ENCODE measurements around the gene CNST. TPM values are rescaled to one million over a fixed set of nuclear protein-coding genes. Genes with fewer than 3 reads are reported as not detected.
A peak's percentile ranks its signal among the peaks of the same experiment; 100 is the strongest.

CNST gene
- total RNA-seq, 1 experiment from 2014 or later, result 14.8 TPM

DNA sequence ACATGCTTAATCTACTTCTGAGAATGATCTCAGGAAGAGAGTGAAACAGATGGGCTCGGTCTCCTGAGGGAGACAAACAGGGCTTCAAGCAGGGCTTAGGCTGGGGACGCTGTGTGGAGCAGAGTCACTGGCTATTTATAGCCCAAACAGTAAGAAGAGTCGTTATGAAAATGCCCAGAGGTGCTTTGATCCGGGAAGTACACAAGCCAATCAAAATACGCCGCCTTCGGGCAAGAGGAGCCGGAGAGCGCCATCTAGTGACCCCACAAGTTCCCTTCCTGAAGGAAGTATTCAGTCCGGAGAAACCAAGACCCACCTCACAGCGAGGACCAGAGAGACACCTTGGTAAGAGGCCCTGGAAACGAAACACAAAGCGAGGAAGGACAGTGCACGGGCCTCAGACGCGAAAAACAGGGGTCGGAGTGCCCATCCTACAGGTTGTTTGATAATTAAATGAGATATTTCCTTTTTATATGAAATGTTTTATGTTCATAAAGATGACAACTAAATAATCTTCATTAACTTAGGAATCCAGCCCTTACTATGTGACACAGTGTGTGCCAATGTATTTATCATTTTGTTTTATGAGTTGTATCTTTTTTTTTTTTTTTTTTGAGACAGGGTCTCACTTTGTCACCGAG lies 133.0 kb downstream of the CNST start:
- no peaks in the 10 kb centered on the region for H3K27me3 Mint-ChIP-seq (ENCODE audit: insufficient read depth, unreplicated experiment)
- intact Hi-C loops (cut with micrococcal nuclease; ENCODE audit: unreplicated experiment), result loop anchor here (1.0 to 2.0 kb wide), 3 partner anchors 10 to 202 kb away; no protein-coding TSS in a partner anchor
- ChIA-PET POLR2A (no interaction called here), CTCF (interaction anchor here (0.7 kb wide), 1 partner anchor 1244 kb away, joined by 5 read pairs; no protein-coding TSS in a partner anchor)
- H3K36me3 ChIP-seq (ENCODE audit: control insufficient read depth, insufficient read depth, low read length), result no peaks in the 10 kb centered on the region
- H3K27me3 ChIP-seq (replicated peaks; ENCODE audit: control insufficient read depth, insufficient read depth, low read length), result no peaks in the 10 kb centered on the region
- no peaks in the 10 kb centered on the region for H3K36me3 Mint-ChIP-seq (ENCODE audit: insufficient read depth, unreplicated experiment)
- H3K9me3 ChIP-seq, result no peaks in the 10 kb centered on the region
- no peaks in the 10 kb centered on the region for H3K4me1 ChIP-seq
- TF ChIP-seq, protein P1, sequence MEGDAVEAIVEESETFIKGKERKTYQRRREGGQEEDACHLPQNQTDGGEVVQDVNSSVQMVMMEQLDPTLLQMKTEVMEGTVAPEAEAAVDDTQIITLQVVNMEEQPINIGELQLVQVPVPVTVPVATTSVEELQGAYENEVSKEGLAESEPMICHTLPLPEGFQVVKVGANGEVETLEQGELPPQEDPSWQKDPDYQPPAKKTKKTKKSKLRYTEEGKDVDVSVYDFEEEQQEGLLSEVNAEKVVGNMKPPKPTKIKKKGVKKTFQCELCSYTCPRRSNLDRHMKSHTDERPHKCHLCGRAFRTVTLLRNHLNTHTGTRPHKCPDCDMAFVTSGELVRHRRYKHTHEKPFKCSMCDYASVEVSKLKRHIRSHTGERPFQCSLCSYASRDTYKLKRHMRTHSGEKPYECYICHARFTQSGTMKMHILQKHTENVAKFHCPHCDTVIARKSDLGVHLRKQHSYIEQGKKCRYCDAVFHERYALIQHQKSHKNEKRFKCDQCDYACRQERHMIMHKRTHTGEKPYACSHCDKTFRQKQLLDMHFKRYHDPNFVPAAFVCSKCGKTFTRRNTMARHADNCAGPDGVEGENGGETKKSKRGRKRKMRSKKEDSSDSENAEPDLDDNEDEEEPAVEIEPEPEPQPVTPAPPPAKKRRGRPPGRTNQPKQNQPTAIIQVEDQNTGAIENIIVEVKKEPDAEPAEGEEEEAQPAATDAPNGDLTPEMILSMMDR (IDR thresholded peaks at IDR 0.05; ENCODE audit: insufficient read depth in 1 of 2, low read depth in 1 of 2, low read length in 1 of 2, severe bottlenecking in 1 of 2, unreplicated experiment in 1 of 2), result peak; percentile 84 to 85
- no TSS peak for BruUV-seq (replicated peaks)
- H3K4me1 Mint-ChIP-seq (ENCODE audit: low read depth, unreplicated experiment), result peaks cover 7% of the 10 kb centered on the region
- H3K4me3 ChIP-seq (ENCODE audit: low read depth, low read length), result peak overlapping the region; percentile 19
- no peak overlapping the region for H3K27ac Mint-ChIP-seq (ENCODE audit: unreplicated experiment)
- H3K4me3 Mint-ChIP-seq (ENCODE audit: unreplicated experiment), result peak overlapping the region; percentile 58
- peaks cover 16% of the 10 kb centered on the region for H3K9me3 Mint-ChIP-seq (ENCODE audit: unreplicated experiment)
- DNase-seq, result peak; percentile 83 to 86

DNA sequence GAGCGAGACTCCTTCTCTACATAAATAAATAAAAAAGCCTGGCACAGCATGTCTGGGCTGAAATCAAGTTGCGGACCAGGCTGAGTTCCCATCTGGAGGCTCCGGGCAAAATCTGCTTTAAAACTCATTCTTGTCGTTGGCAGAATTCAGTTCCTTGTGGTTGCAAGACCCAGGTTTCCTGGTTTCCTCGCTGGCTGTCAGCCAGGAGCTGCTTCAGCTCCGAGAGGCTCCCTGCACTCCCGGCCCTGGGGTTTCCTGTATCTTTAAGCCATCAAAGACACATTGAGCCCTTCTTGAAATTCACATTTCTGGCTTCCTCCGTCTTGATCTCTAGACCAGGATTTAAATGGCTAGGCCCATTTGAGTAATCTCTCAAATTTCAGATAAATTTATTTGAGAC lies 137.3 kb downstream of the CNST start:
- Mint-ChIP-seq H3K9me3 (ENCODE audit: unreplicated experiment) (no peaks in the 10 kb centered on the region), H3K4me3 (ENCODE audit: unreplicated experiment) (no peak overlapping the region), H3K27ac (ENCODE audit: unreplicated experiment) (no peak overlapping the region), H3K36me3 (ENCODE audit: insufficient read depth, unreplicated experiment) (no peaks in the 10 kb centered on the region), H3K4me1 (ENCODE audit: low read depth, unreplicated experiment) (peaks cover 7% of the 10 kb centered on the region), H3K27me3 (ENCODE audit: insufficient read depth, unreplicated experiment) (no peaks in the 10 kb centered on the region)
- DNase-seq, result no peak
- TF ChIP-seq, protein P1 (IDR thresholded peaks at IDR 0.05; ENCODE audit: insufficient read depth in 1 of 2, low read depth in 1 of 2, low read length in 1 of 2, severe bottlenecking in 1 of 2, unreplicated experiment in 1 of 2), result no peak
- ChIA-PET CTCF (no interaction called here), POLR2A (no interaction called here)
- no peak overlapping the region for H3K4me3 ChIP-seq (ENCODE audit: low read depth, low read length)
- no TSS peak for BruUV-seq (replicated peaks)
- intact Hi-C loops (cut with micrococcal nuclease; ENCODE audit: unreplicated experiment), result no loop called here
- H3K4me1 ChIP-seq, result no peaks in the 10 kb centered on the region
- H3K27me3 ChIP-seq (replicated peaks; ENCODE audit: control insufficient read depth, insufficient read depth, low read length), result no peaks in the 10 kb centered on the region
- H3K36me3 ChIP-seq (ENCODE audit: control insufficient read depth, insufficient read depth, low read length), result no peaks in the 10 kb centered on the region
- H3K9me3 ChIP-seq, result no peaks in the 10 kb centered on the region

DNA sequence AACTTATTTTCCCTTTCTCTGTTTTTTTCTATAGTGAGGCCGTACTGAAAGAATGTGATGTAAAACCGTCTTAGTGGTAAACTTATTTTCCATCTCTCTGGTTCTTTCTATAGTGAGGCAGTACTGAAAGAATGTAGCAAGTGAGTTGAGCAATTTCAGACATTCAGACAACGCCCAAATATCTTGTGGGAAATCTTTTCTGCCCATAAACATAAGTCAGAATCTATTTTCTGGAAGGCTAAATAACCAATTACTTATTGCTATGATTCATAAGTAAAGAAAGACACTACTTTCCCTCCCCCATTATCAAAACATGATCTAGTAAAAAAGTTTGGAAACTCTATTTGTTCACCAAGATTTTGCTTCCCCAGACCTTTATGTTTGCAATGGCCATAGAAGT lies 139.1 kb downstream of the CNST start:
- no peak overlapping the region for H3K4me3 ChIP-seq (ENCODE audit: low read depth, low read length)
- peaks cover 11% of the 10 kb centered on the region for H3K4me1 ChIP-seq
- ChIA-PET CTCF (no interaction called here), POLR2A (no interaction called here)
- H3K9me3 ChIP-seq, result no peaks in the 10 kb centered on the region
- H3K36me3 ChIP-seq (ENCODE audit: control insufficient read depth, insufficient read depth, low read length), result no peaks in the 10 kb centered on the region
- peaks cover 9% of the 10 kb centered on the region for H3K4me1 Mint-ChIP-seq (ENCODE audit: low read depth, unreplicated experiment)
- peaks cover 5% of the 10 kb centered on the region for H3K36me3 Mint-ChIP-seq (ENCODE audit: insufficient read depth, unreplicated experiment)
- TF ChIP-seq, protein P1 (IDR thresholded peaks at IDR 0.05; ENCODE audit: insufficient read depth in 1 of 2, low read depth in 1 of 2, low read length in 1 of 2, severe bottlenecking in 1 of 2, unreplicated experiment in 1 of 2), result no peak
- intact Hi-C loops (cut with micrococcal nuclease; ENCODE audit: unreplicated experiment), result no loop called here
- no peak for DNase-seq
- H3K27me3 ChIP-seq (replicated peaks; ENCODE audit: control insufficient read depth, insufficient read depth, low read length), result no peaks in the 10 kb centered on the region
- peaks cover 9% of the 10 kb centered on the region for H3K9me3 Mint-ChIP-seq (ENCODE audit: unreplicated experiment)
- no TSS peak for BruUV-seq (replicated peaks)
- H3K27me3 Mint-ChIP-seq (ENCODE audit: insufficient read depth, unreplicated experiment), result no peaks in the 10 kb centered on the region
- no peak overlapping the region for H3K4me3 Mint-ChIP-seq (ENCODE audit: unreplicated experiment)
- H3K27ac Mint-ChIP-seq (ENCODE audit: unreplicated experiment), result no peak overlapping the region

Measured in Caco-2 (cell line).